ENCODE results near the gene POC1B. TPM values are rescaled to one million over a fixed set of nuclear protein-coding genes. Genes with fewer than 3 reads are reported as not detected.

POC1B gene
- total and polyA plus RNA-seq, 2 experiments from 2014 or later: 8.3 to 15.0 TPM

DNA sequence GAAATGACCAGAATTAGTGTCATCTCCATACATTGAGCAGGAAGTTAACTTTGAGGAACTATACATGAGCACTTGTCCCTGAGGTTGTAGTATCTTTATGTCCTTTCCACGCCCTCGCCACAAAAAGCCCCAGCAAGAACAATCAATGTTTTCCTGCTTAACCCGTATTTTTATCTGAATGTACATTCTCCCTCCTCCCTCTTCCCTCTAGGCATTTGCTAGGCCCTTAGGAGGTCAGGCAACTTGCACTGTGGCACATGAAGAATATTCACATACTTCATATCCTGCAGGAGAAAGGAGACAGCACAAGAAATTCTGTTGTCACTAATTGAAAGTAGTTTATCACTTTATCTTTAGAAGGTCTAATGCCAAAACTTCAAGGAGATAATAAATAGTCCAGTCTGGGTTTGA, 155.4 kb downstream of the POC1B start:
- Histone ChIP-seq H2AFZ (peak overlapping the region; percentile 31; the same call in 1 of the 2 replicates), H3K4me2 (ENCODE audit: unreplicated experiment) (peak overlapping the region; percentile 50)

More for the DNA sequence above, 155.4 kb downstream of the POC1B start:
- no peaks in the 10 kb centered on the region for H3K36me3 ChIP-seq (ENCODE audit: low read depth)
- in situ Hi-C loops (cut with MboI): no loop called here
- H3K4me3 ChIP-seq: no peak overlapping the region
- no peaks in the 10 kb centered on the region for H3K9me3 ChIP-seq (ENCODE audit: low read depth)
- TF ChIP-seq EZH2 (IDR thresholded peaks at IDR 0.05; ENCODE audit: insufficient read depth, poor library complexity, severe bottlenecking) (no peak), EZH2phosphoT487 (IDR thresholded peaks at IDR 0.05; ENCODE audit: insufficient read depth, low read depth) (no peak)
- 68 to 69% methylated on average over 3 of the region's 3 CpGs for WGBS, 2 experiments (ENCODE audit: low coverage in 1 of 2, low lambda C conversion rate in 2 of 2, missing lambda C conversion rate in 2 of 2)
- peak overlapping the region; percentile 54 for H3K27ac ChIP-seq
- no peaks in the 10 kb centered on the region for H3K79me2 ChIP-seq (ENCODE audit: insufficient read depth)
- H3K27me3 ChIP-seq (replicated peaks; ENCODE audit: insufficient read depth): no peaks in the 10 kb centered on the region
- H3F3A ChIP-seq (ENCODE audit: insufficient read depth): peaks cover 45% of the 10 kb centered on the region
- DNase-seq: peak; percentile 9
- no peak overlapping the region for H3K9ac ChIP-seq
- peaks cover 49% of the 10 kb centered on the region for H3K4me1 ChIP-seq (ENCODE audit: insufficient read depth)
- 0 out of 2 replicates have a peak, but pooled peaks cover 4% of the 10 kb centered on the region for H3K9me2 ChIP-seq (ENCODE audit: insufficient read depth)
- H4K20me1 ChIP-seq (ENCODE audit: insufficient read depth): no peaks in the 10 kb centered on the region

Small RNA genes lying within 50 kb of the gene (small RNA-seq; reads per million reads assigned to genes)
- gene AC025034.2 (ENCODE audit: low read depth, low replicate concordance): not detected
- not detected for gene POC1B-GALNT4 (ENCODE audit: low read depth, low replicate concordance)

Other genes starting within 250 kb of the POC1B start
- 81.9 and 112 TPM in 2 replicates for gene DUSP6, start 173.5 kb downstream of the POC1B start, total RNA-seq (2014; rRNA removed; shearing (Covaris generic))
- 96.1 and 100 TPM in 2 replicates for gene DUSP6, start 173.5 kb downstream of the POC1B start, polyA plus RNA-seq (2016; fragmentation: Nextera tagmentation; extraction: Ambion mirVana)
- gene GALNT4, start 1.3 kb downstream of the POC1B start, total RNA-seq (2014; rRNA removed; shearing (Covaris generic)): 6.4 and 10.6 TPM in 2 replicates
- gene GALNT4, start 1.3 kb downstream of the POC1B start, polyA plus RNA-seq (2016; fragmentation: Nextera tagmentation; extraction: Ambion mirVana): 6.4 and 7.3 TPM in 2 replicates
- gene ATP2B1, start 182.8 kb upstream of the POC1B start, total RNA-seq (2014; rRNA removed; shearing (Covaris generic)): 34.5 and 42.4 TPM in 2 replicates
- 78.5 and 80.1 TPM in 2 replicates for gene ATP2B1, start 182.8 kb upstream of the POC1B start, polyA plus RNA-seq (2016; fragmentation: Nextera tagmentation; extraction: Ambion mirVana)

All from GM23248 (cell line).